ENCODE results near the gene SLC7A14.

DNA sequence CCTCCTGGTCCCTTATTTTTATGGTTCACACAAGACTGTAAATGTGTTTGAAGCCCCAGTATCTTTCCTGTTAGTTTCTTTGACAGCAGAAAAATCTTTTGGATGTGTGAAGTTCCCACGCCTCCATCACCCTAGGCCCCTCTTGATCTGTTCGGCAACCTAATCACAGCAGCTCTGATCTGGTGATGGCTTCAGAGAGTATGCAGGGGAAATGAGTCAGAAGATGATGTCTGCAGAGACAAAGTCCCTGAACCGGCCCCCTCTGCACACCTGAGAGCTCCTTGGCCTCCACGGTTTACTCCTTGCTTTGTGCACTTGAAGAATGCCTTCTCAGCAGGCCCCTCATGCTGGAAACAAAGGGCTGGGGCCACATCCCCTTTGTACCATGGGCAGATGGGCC is 103.7 kb downstream of the SLC7A14 start:
- TF ChIP-seq, protein P1, sequence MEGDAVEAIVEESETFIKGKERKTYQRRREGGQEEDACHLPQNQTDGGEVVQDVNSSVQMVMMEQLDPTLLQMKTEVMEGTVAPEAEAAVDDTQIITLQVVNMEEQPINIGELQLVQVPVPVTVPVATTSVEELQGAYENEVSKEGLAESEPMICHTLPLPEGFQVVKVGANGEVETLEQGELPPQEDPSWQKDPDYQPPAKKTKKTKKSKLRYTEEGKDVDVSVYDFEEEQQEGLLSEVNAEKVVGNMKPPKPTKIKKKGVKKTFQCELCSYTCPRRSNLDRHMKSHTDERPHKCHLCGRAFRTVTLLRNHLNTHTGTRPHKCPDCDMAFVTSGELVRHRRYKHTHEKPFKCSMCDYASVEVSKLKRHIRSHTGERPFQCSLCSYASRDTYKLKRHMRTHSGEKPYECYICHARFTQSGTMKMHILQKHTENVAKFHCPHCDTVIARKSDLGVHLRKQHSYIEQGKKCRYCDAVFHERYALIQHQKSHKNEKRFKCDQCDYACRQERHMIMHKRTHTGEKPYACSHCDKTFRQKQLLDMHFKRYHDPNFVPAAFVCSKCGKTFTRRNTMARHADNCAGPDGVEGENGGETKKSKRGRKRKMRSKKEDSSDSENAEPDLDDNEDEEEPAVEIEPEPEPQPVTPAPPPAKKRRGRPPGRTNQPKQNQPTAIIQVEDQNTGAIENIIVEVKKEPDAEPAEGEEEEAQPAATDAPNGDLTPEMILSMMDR (IDR thresholded peaks at IDR 0.05; ENCODE audit: extremely low read depth in 1 of 2, insufficient read depth in 1 of 2, low read depth in 1 of 2, low read length in 2 of 2) = no peak
- TF ChIP-seq POLR2AphosphoS5 (IDR thresholded peaks at IDR 0.05; ENCODE audit: insufficient read depth, low read depth, low read length) (no peak), EZH2 (IDR thresholded peaks at IDR 0.05; ENCODE audit: borderline replicate concordance, low read depth, low read length, severe bottlenecking) (no peak), GATA2 (IDR thresholded peaks at IDR 0.05; ENCODE audit: insufficient read depth, insufficient read length, low read depth, low read length) (no peak), POLR2A (IDR thresholded peaks at IDR 0.05; ENCODE audit: low read depth, low read length) (no peak), JUN (IDR thresholded peaks at IDR 0.05; ENCODE audit: borderline replicate concordance, insufficient read depth, insufficient read length, low read depth) (no peak)
